Measurements from ENCODE around the gene PHYHD1. TPM values are rescaled to one million over a fixed set of nuclear protein-coding genes. Genes with fewer than 3 reads are reported as not detected.
A peak's percentile ranks its signal among the peaks of the same experiment; 100 is the strongest.

The PHYHD1 gene
- total and polyA plus RNA-seq, 9 donors = 23.9 to 47.6 (median 38.1) TPM

GRCh38 chr9:128910906-128911305 is 9.9 kb upstream of the PHYHD1 start:
- Histone ChIP-seq H3K36me3 (ENCODE audit: control insufficient read depth, insufficient read depth, low read length) (peaks cover 53% of the 10 kb centered on the region), H3K27ac (ENCODE audit: low read length) (peak overlapping the region; percentile 65), H3K4me3 (ENCODE audit: low read length) (no peak overlapping the region), H3K9me3 (replicated peaks; ENCODE audit: control insufficient read depth, low read depth, low read length) (no peaks in the 10 kb centered on the region), H3K4me1 (ENCODE audit: control insufficient read depth, insufficient read depth, low read length) (peaks cover 47% of the 10 kb centered on the region), H3K27me3 (ENCODE audit: control insufficient read depth, insufficient read depth, low read length) (no peaks in the 10 kb centered on the region)
- WGBS (ENCODE audit: insufficient coverage) = 71% methylated on average over 6 of the region's 6 CpGs
- no peak for DNase-seq

- peak; percentile 76 for DNase-seq
- Histone ChIP-seq H3K4me3 (ENCODE audit: low read length) (no peak overlapping the region), H3K27me3 (ENCODE audit: control insufficient read depth, insufficient read depth, low read length) (no peaks in the 10 kb centered on the region), H3K9me3 (replicated peaks; ENCODE audit: control insufficient read depth, low read depth, low read length) (no peaks in the 10 kb centered on the region), H3K4me1 (ENCODE audit: control insufficient read depth, insufficient read depth, low read length) (peaks cover 54% of the 10 kb centered on the region), H3K36me3 (ENCODE audit: control insufficient read depth, insufficient read depth, low read length) (peaks cover 59% of the 10 kb centered on the region), H3K27ac (ENCODE audit: low read length) (peak overlapping the region; percentile 65)
- 20% methylated on average over 6 of the region's 8 CpGs for WGBS (ENCODE audit: insufficient coverage)
These were observed 9.2 kb upstream of the PHYHD1 start for GRCh38 chr9:128911529-128912035.

GRCh38 chr9:128912270-128912853 is 8.4 kb upstream of the PHYHD1 start:
- WGBS (ENCODE audit: insufficient coverage) = 68% methylated on average over 14 of the region's 15 CpGs
- Histone ChIP-seq H3K4me3 (ENCODE audit: low read length) (no peak overlapping the region), H3K9me3 (replicated peaks; ENCODE audit: control insufficient read depth, low read depth, low read length) (no peaks in the 10 kb centered on the region), H3K4me1 (ENCODE audit: control insufficient read depth, insufficient read depth, low read length) (peaks cover 61% of the 10 kb centered on the region), H3K36me3 (ENCODE audit: control insufficient read depth, insufficient read depth, low read length) (peaks cover 59% of the 10 kb centered on the region), H3K27ac (ENCODE audit: low read length) (peak overlapping the region; percentile 71), H3K27me3 (ENCODE audit: control insufficient read depth, insufficient read depth, low read length) (no peaks in the 10 kb centered on the region)
- DNase-seq = peak; percentile 29

- Histone ChIP-seq H3K4me3 (ENCODE audit: low read length) (no peak overlapping the region), H3K27me3 (ENCODE audit: control insufficient read depth, insufficient read depth, low read length) (no peaks in the 10 kb centered on the region), H3K27ac (ENCODE audit: low read length) (peak overlapping the region; percentile 71), H3K4me1 (ENCODE audit: control insufficient read depth, insufficient read depth, low read length) (peaks cover 64% of the 10 kb centered on the region), H3K36me3 (ENCODE audit: control insufficient read depth, insufficient read depth, low read length) (peaks cover 58% of the 10 kb centered on the region), H3K9me3 (replicated peaks; ENCODE audit: control insufficient read depth, low read depth, low read length) (no peaks in the 10 kb centered on the region)
- 62% methylated on average over 7 of the region's 15 CpGs for WGBS (ENCODE audit: insufficient coverage)
- DNase-seq = no peak
These were observed 7.5 kb upstream of the PHYHD1 start for GRCh38 chr9:128913048-128913900.

- 85% methylated on average over 19 of the region's 23 CpGs for whole genome bisulfite sequencing (ENCODE audit: insufficient coverage)
- no peak overlapping the region for H3K27ac ChIP-seq (ENCODE audit: low read length)
- H3K36me3 ChIP-seq (ENCODE audit: control insufficient read depth, insufficient read depth, low read length) = peaks cover 54% of the 10 kb centered on the region
These were observed 6.6 kb upstream of the PHYHD1 start for GRCh38 chr9:128913995-128914772.

GRCh38 chr9:128916204-128916603 is 4.6 kb upstream of the PHYHD1 start:
- peak; percentile 48 for DNase-seq
- H3K36me3 ChIP-seq (ENCODE audit: control insufficient read depth, insufficient read depth, low read length) = peaks cover 46% of the 10 kb centered on the region
- peaks cover 71% of the 10 kb centered on the region for H3K4me1 ChIP-seq (ENCODE audit: control insufficient read depth, insufficient read depth, low read length)

More at GRCh38 chr9:128913995-128914772, 6.6 kb upstream of the PHYHD1 start:
- Histone ChIP-seq H3K4me3 (ENCODE audit: low read length) (no peak overlapping the region), H3K27me3 (ENCODE audit: control insufficient read depth, insufficient read depth, low read length) (no peaks in the 10 kb centered on the region), H3K9me3 (replicated peaks; ENCODE audit: control insufficient read depth, low read depth, low read length) (no peaks in the 10 kb centered on the region), H3K4me1 (ENCODE audit: control insufficient read depth, insufficient read depth, low read length) (peaks cover 70% of the 10 kb centered on the region)
- no peak for DNase-seq

GRCh38 chr9:128916745-128917144 is 4.0 kb upstream of the PHYHD1 start:
- Histone ChIP-seq H3K9me3 (replicated peaks; ENCODE audit: control insufficient read depth, low read depth, low read length) (no peaks in the 10 kb centered on the region), H3K4me3 (ENCODE audit: low read length) (no peak overlapping the region), H3K27ac (ENCODE audit: low read length) (peak overlapping the region; percentile 77), H3K36me3 (ENCODE audit: control insufficient read depth, insufficient read depth, low read length) (peaks cover 46% of the 10 kb centered on the region), H3K4me1 (ENCODE audit: control insufficient read depth, insufficient read depth, low read length) (peaks cover 71% of the 10 kb centered on the region), H3K27me3 (ENCODE audit: control insufficient read depth, insufficient read depth, low read length) (no peaks in the 10 kb centered on the region)
- no peak for DNase-seq
- 73% methylated on average over 5 of the region's 11 CpGs for WGBS (ENCODE audit: insufficient coverage)

More at GRCh38 chr9:128916204-128916603, 4.6 kb upstream of the PHYHD1 start:
- no peaks in the 10 kb centered on the region for H3K27me3 ChIP-seq (ENCODE audit: control insufficient read depth, insufficient read depth, low read length)
- peak overlapping the region; percentile 77 for H3K27ac ChIP-seq (ENCODE audit: low read length)
- no peaks in the 10 kb centered on the region for H3K9me3 ChIP-seq (replicated peaks; ENCODE audit: control insufficient read depth, low read depth, low read length)
- H3K4me3 ChIP-seq (ENCODE audit: low read length) = no peak overlapping the region
- WGBS (ENCODE audit: insufficient coverage) = 59% methylated on average over 17 of the region's 18 CpGs

GRCh38 chr9:128917151-128917849 is 3.5 kb upstream of the PHYHD1 start:
- 73% methylated on average over 18 of the region's 26 CpGs for WGBS (ENCODE audit: insufficient coverage)
- peak overlapping the region; percentile 77 for H3K27ac ChIP-seq (ENCODE audit: low read length)
- DNase-seq = peak; percentile 93
- H3K36me3 ChIP-seq (ENCODE audit: control insufficient read depth, insufficient read depth, low read length) = peaks cover 46% of the 10 kb centered on the region
- no peak overlapping the region for H3K4me3 ChIP-seq (ENCODE audit: low read length)
- no peaks in the 10 kb centered on the region for H3K27me3 ChIP-seq (ENCODE audit: control insufficient read depth, insufficient read depth, low read length)
- H3K4me1 ChIP-seq (ENCODE audit: control insufficient read depth, insufficient read depth, low read length) = peaks cover 71% of the 10 kb centered on the region
- no peaks in the 10 kb centered on the region for H3K9me3 ChIP-seq (replicated peaks; ENCODE audit: control insufficient read depth, low read depth, low read length)

- H3K27ac ChIP-seq (ENCODE audit: low read length) = peak overlapping the region; percentile 65
- H3K4me3 ChIP-seq (ENCODE audit: low read length) = no peak overlapping the region
- H3K36me3 ChIP-seq (ENCODE audit: control insufficient read depth, insufficient read depth, low read length) = peaks cover 39% of the 10 kb centered on the region
- WGBS (ENCODE audit: insufficient coverage) = 29% methylated on average over 2 of the region's 2 CpGs
- peaks cover 65% of the 10 kb centered on the region for H3K4me1 ChIP-seq (ENCODE audit: control insufficient read depth, insufficient read depth, low read length)
- no peaks in the 10 kb centered on the region for H3K27me3 ChIP-seq (ENCODE audit: control insufficient read depth, insufficient read depth, low read length)
- no peaks in the 10 kb centered on the region for H3K9me3 ChIP-seq (replicated peaks; ENCODE audit: control insufficient read depth, low read depth, low read length)
- no peak for DNase-seq
These were observed 1.9 kb upstream of the PHYHD1 start for GRCh38 chr9:128918921-128919320.

Measured in muscle of leg (tissue), 11 donors.